OCI-LY1 (cell line): Measurements from ENCODE around the gene SRSF1.

Source experiments
- H2AFZ ChIP-seq: fragments of 200-600 bp; sonication (generic), shearing (Covaris generic); 2 replicates; pipeline ENCODE4 v1.6.0; 2014; ENCODE audit warnings: antibody characterized with exemption, mild to moderate bottlenecking, low read length
- H3F3A ChIP-seq: fragments of 200-600 bp; sonication (generic), shearing (Covaris generic); 2 replicates; pipeline ENCODE4 v1.6.0; 2014; ENCODE audit warnings: mild to moderate bottlenecking, antibody characterized with exemption, low read length, moderate library complexity; ENCODE audit not compliant: insufficient read depth
- H3K27ac ChIP-seq: fragments of 200-600 bp; sonication (generic); 2 replicates; pipeline ENCODE4 v1.5.1; 2014; ENCODE audit warnings: low read length, mixed run types, mild to moderate bottlenecking, low read depth; ENCODE audit not compliant: poor library complexity, severe bottlenecking
- H3K27me3 ChIP-seq: fragments of 200-600 bp; sonication (generic); 2 replicates; pipeline ENCODE4 v1.6.0; 2014; ENCODE audit warnings: antibody characterized with exemption, mild to moderate bottlenecking, low read length, moderate library complexity; ENCODE audit not compliant: insufficient read depth
- H3K36me3 ChIP-seq: fragments of 200-600 bp; sonication (generic); 2 replicates; pipeline ENCODE4 v1.6.1; 2014; ENCODE audit warnings: mild to moderate bottlenecking, antibody characterized with exemption, low read length, moderate library complexity, mixed read lengths; ENCODE audit not compliant: insufficient read depth
- H3K4me1 ChIP-seq: fragments of 200-600 bp; sonication (generic); 2 replicates; pipeline ENCODE4 v1.5.1; 2014; ENCODE audit warnings: mild to moderate bottlenecking, low read length, moderate library complexity; ENCODE audit not compliant: insufficient read depth, severe bottlenecking
- H3K4me2 ChIP-seq: fragments of 200-600 bp; sonication (generic), shearing (Covaris generic); 2 replicates; pipeline ENCODE4 v1.6.1; 2014; ENCODE audit warnings: low read length
- H3K4me3 ChIP-seq: fragments of 200-600 bp; sonication (generic); 2 replicates; pipeline ENCODE4 v1.5.1; 2014; ENCODE audit warnings: low read length, low read depth, mild to moderate bottlenecking, mixed read lengths; ENCODE audit not compliant: poor library complexity, severe bottlenecking
- H3K79me2 ChIP-seq: fragments of 200-600 bp; shearing (Covaris generic); 2 replicates; pipeline ENCODE4 v1.6.1; 2016; ENCODE audit warnings: mixed run types, low read length, mixed read lengths; ENCODE audit not compliant: insufficient read depth
- H3K9ac ChIP-seq: fragments of 200-600 bp; sonication (generic), shearing (Covaris generic); 2 replicates; pipeline ENCODE4 v1.6.1; 2014; ENCODE audit warnings: mild to moderate bottlenecking, low read length, mixed read lengths
- H3K9me2 ChIP-seq: fragments of 200-600 bp; sonication (generic), shearing (Covaris generic); 2 replicates; pipeline ENCODE4 v1.6.1; 2014; ENCODE audit warnings: low read depth, mild to moderate bottlenecking, low read length, mixed read lengths
- H3K9me3 ChIP-seq: fragments of 200-600 bp; shearing (Covaris generic); 2 replicates; pipeline ENCODE4 v1.6.1; 2014; ENCODE audit warnings: low read length, mixed read lengths
- H4K20me1 ChIP-seq: fragments of 200-600 bp; sonication (generic), shearing (Covaris generic); 2 replicates; pipeline ENCODE4 v1.6.0; 2016; ENCODE audit warnings: mild to moderate bottlenecking, low read length; ENCODE audit not compliant: insufficient read depth
- EZH2 ChIP-seq: fragments of 200-600 bp; sonication (generic), shearing (Covaris generic); IDR thresholded peaks from 2 replicates; pipeline ENCODE4 v1.8.0; 2017; ENCODE audit warnings: borderline replicate concordance, mixed run types, mild to moderate bottlenecking, antibody characterized with exemption, low read length, moderate library complexity, mixed read lengths
- TF ChIP-seq, protein P1 (sequence below): fragments of 200-600 bp; sonication (generic), shearing (Covaris generic); IDR thresholded peaks from 2 replicates; pipeline ENCODE4 v1.5.1; 2017; ENCODE audit warnings: mild to moderate bottlenecking, antibody characterized with exemption, low read length, moderate library complexity, mixed read lengths

SRSF1 gene

GRCh38 chr17:58002154-58002948 lies 4.7 kb downstream of the SRSF1 start:
- H3K4me1 ChIP-seq: peaks cover 45% of the 10 kb centered on the region
- no peaks in the 10 kb centered on the region; the same call in 1 of the 2 replicates for H4K20me1 ChIP-seq
- H3F3A ChIP-seq: peaks cover 26% of the 10 kb centered on the region; the same call in 1 of the 2 replicates
- H3K79me2 ChIP-seq: peaks cover 35% of the 10 kb centered on the region
- H3K9ac ChIP-seq: no peak overlapping the region
- no peaks in the 10 kb centered on the region for H3K27me3 ChIP-seq
- no peaks in the 10 kb centered on the region for H3K9me2 ChIP-seq
- TF ChIP-seq, protein P1, sequence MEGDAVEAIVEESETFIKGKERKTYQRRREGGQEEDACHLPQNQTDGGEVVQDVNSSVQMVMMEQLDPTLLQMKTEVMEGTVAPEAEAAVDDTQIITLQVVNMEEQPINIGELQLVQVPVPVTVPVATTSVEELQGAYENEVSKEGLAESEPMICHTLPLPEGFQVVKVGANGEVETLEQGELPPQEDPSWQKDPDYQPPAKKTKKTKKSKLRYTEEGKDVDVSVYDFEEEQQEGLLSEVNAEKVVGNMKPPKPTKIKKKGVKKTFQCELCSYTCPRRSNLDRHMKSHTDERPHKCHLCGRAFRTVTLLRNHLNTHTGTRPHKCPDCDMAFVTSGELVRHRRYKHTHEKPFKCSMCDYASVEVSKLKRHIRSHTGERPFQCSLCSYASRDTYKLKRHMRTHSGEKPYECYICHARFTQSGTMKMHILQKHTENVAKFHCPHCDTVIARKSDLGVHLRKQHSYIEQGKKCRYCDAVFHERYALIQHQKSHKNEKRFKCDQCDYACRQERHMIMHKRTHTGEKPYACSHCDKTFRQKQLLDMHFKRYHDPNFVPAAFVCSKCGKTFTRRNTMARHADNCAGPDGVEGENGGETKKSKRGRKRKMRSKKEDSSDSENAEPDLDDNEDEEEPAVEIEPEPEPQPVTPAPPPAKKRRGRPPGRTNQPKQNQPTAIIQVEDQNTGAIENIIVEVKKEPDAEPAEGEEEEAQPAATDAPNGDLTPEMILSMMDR: no peak
- no peak for TF ChIP-seq EZH2
- no peak overlapping the region for H3K4me3 ChIP-seq
- peak overlapping the region; percentile 19; the same call in 1 of the 2 replicates for H3K4me2 ChIP-seq
- no peaks in the 10 kb centered on the region for H3K9me3 ChIP-seq
- peak overlapping the region; percentile 15 for H3K27ac ChIP-seq
- peaks cover 95% of the 10 kb centered on the region for H3K36me3 ChIP-seq
- H2AFZ ChIP-seq: no peak overlapping the region

DNA sequence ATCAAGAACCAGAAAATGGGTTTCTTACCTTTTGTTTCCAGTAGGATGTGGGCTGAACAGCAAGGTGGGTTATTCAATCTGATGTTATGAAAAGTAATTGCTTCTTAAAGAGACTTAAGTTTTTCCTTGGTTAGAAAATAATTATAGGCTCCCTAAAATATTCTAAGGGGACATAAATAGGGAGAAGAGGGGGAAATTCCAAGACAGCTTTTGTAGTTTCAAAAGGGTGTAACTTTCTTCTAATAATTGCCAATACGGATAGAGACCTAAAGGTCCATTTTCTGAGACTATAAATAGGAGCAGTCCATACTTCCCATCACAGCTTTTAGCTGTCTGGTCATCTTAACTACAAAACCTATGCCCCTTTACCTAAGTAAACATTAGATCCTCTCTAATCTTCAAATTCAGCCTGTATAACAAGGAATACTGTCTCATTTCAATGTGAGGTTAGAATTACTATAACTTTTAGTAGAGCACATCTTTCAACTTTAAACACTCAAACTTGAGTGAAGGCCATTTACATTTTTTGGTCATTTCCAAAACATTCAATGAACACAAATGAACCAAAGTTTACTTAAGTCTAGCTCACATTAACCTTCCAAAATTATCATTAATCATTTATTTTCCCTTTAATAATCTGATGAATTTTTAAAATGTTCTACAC lies 5.5 kb downstream of the SRSF1 start:
- Histone ChIP-seq H3K9ac (no peak overlapping the region), H3K4me2 (no peak overlapping the region)
- TF ChIP-seq EZH2: no peak
- TF ChIP-seq, protein P1: no peak

DNA sequence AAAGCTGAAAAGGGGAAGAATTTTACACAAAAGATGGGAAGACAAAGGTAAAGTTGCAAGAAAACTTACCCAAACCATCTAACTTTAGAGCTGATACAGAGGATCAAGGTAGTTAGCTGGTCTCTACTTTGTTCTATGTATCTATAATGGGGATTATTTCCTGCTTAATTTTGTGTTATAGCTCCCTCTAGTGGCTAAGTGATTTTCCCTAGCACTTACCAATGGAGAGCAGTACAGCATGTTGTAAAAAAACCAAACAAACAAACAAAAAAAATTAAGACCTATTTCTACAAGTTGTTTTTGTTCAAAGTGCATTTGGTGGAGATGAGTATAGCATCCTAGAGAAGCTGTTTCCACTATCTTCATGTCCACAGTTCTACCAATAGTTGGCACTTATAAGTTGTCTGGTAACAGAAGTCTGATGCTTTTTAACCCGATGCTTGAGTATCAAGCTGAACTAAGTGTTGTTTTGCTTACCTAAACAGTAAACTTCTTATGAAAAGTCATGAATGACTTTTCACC lies 7.5 kb downstream of the SRSF1 start:
- Histone ChIP-seq H3K4me1 (peaks cover 32% of the 10 kb centered on the region), H3K79me2 (peaks cover 11% of the 10 kb centered on the region), H4K20me1 (no peaks in the 10 kb centered on the region)

More for the DNA sequence above, 5.5 kb downstream of the SRSF1 start:
- Histone ChIP-seq H3K9me3 (no peaks in the 10 kb centered on the region), H3F3A (peaks cover 33% of the 10 kb centered on the region; the same call in 1 of the 2 replicates), H3K27me3 (no peaks in the 10 kb centered on the region), H3K4me1 (peaks cover 45% of the 10 kb centered on the region), H3K4me3 (no peak overlapping the region), H2AFZ (no peak overlapping the region), H3K27ac (peak overlapping the region; percentile 15), H3K36me3 (peaks cover 98% of the 10 kb centered on the region), H4K20me1 (no peaks in the 10 kb centered on the region; the same call in 1 of the 2 replicates), H3K9me2 (no peaks in the 10 kb centered on the region), H3K79me2 (peaks cover 31% of the 10 kb centered on the region)

More for the DNA sequence above, 7.5 kb downstream of the SRSF1 start:
- Histone ChIP-seq H3K36me3 (peaks cover 78% of the 10 kb centered on the region), H2AFZ (no peak overlapping the region), H3K4me3 (no peak overlapping the region), H3K9me3 (no peaks in the 10 kb centered on the region), H3K27ac (no peak overlapping the region), H3F3A (peaks cover 33% of the 10 kb centered on the region; the same call in 1 of the 2 replicates), H3K9me2 (no peaks in the 10 kb centered on the region), H3K4me2 (no peak overlapping the region), H3K27me3 (no peaks in the 10 kb centered on the region), H3K9ac (no peak overlapping the region)
- no peak for TF ChIP-seq EZH2
- TF ChIP-seq, protein P1: peak; percentile 90
